ENCODE data around the gene CTU1.

The CTU1 gene

GRCh38 chr19:51121257-51121656 is 13.0 kb upstream of the CTU1 start:
- no peak overlapping the region for H3K9ac ChIP-seq (ENCODE audit: low read depth, low read length)
- H3K4me3 ChIP-seq (ENCODE audit: low read depth in 1 of 2, low read length in 2 of 2), result no peak overlapping the region
- ATAC-seq (ENCODE audit: insufficient read depth, low read depth), result no peak
- no peak overlapping the region for H2AFZ ChIP-seq (ENCODE audit: low read depth, low read length)
- no peak overlapping the region for H3K27ac ChIP-seq (ENCODE audit: low read length)
- no peak for DNase-seq
- no peak for TF ChIP-seq EZH2 (IDR thresholded peaks at IDR 0.05; ENCODE audit: borderline replicate concordance, low read depth, low read length, severe bottlenecking)
- TF ChIP-seq, protein P1, sequence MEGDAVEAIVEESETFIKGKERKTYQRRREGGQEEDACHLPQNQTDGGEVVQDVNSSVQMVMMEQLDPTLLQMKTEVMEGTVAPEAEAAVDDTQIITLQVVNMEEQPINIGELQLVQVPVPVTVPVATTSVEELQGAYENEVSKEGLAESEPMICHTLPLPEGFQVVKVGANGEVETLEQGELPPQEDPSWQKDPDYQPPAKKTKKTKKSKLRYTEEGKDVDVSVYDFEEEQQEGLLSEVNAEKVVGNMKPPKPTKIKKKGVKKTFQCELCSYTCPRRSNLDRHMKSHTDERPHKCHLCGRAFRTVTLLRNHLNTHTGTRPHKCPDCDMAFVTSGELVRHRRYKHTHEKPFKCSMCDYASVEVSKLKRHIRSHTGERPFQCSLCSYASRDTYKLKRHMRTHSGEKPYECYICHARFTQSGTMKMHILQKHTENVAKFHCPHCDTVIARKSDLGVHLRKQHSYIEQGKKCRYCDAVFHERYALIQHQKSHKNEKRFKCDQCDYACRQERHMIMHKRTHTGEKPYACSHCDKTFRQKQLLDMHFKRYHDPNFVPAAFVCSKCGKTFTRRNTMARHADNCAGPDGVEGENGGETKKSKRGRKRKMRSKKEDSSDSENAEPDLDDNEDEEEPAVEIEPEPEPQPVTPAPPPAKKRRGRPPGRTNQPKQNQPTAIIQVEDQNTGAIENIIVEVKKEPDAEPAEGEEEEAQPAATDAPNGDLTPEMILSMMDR (IDR thresholded peaks at IDR 0.05; ENCODE audit: borderline replicate concordance, extremely low read depth, low read length, poor library complexity, severe bottlenecking), result no peak
- no peaks in the 10 kb centered on the region for H3K79me2 ChIP-seq (ENCODE audit: insufficient read depth, low read length)
- H3K4me2 ChIP-seq (ENCODE audit: insufficient read depth, low read length), result no peak overlapping the region
- H3K4me1 ChIP-seq (ENCODE audit: insufficient read depth, low read length), result no peaks in the 10 kb centered on the region
- H3K9me3 ChIP-seq (ENCODE audit: insufficient read depth, low read length, severe bottlenecking), result no peaks in the 10 kb centered on the region
- H4K20me1 ChIP-seq (ENCODE audit: insufficient read depth, low read length), result no peaks in the 10 kb centered on the region
- no peaks in the 10 kb centered on the region for H3K36me3 ChIP-seq (ENCODE audit: insufficient read depth, low read length)
- peaks cover 3% of the 10 kb centered on the region for H3K27me3 ChIP-seq (ENCODE audit: insufficient read depth, low read length, poor library complexity)

GRCh38 chr19:51120160-51120559 is 12.0 kb upstream of the CTU1 start:
- ATAC-seq (ENCODE audit: insufficient read depth, low read depth) (no peak), DNase-seq (no peak)
- Histone ChIP-seq H3K27me3 (ENCODE audit: insufficient read depth, low read length, poor library complexity) (peaks cover 3% of the 10 kb centered on the region), H3K4me3 (ENCODE audit: low read depth in 1 of 2, low read length in 2 of 2) (no peak overlapping the region), H3K4me1 (ENCODE audit: insufficient read depth, low read length) (no peaks in the 10 kb centered on the region), H4K20me1 (ENCODE audit: insufficient read depth, low read length) (no peaks in the 10 kb centered on the region), H3K79me2 (ENCODE audit: insufficient read depth, low read length) (no peaks in the 10 kb centered on the region), H3K27ac (ENCODE audit: low read length) (no peak overlapping the region), H2AFZ (ENCODE audit: low read depth, low read length) (no peak overlapping the region), H3K4me2 (ENCODE audit: insufficient read depth, low read length) (no peak overlapping the region), H3K36me3 (ENCODE audit: insufficient read depth, low read length) (no peaks in the 10 kb centered on the region), H3K9me3 (ENCODE audit: insufficient read depth, low read length, severe bottlenecking) (no peaks in the 10 kb centered on the region), H3K9ac (ENCODE audit: low read depth, low read length) (no peak overlapping the region)
- TF ChIP-seq, protein P1 (IDR thresholded peaks at IDR 0.05; ENCODE audit: borderline replicate concordance, extremely low read depth, low read length, poor library complexity, severe bottlenecking), result no peak

DNA sequence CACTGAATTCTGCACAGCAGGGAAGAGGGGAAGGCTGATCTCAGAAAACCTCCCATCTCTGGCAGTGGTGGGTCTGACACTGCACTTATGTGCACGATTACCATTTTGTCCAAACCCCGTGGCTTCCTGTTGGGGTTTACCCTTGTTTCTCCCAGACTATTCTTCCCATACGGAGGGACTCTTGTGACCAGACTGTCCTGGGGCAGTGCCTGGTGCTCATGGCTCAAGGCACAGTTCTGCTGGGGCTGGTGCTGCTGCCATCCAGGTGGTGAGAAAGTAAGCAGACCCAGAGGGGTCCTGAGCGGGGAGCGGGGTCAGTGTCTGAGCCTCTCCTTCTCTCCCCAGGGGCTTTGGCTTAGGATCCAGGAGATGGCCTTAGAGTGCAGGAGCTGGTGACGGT is 11.4 kb upstream of the CTU1 start:
- ATAC-seq (ENCODE audit: insufficient read depth, low read depth), result no peak
- no peak overlapping the region for H3K9ac ChIP-seq (ENCODE audit: low read depth, low read length)
- H3K4me3 ChIP-seq (ENCODE audit: low read depth in 1 of 2, low read length in 2 of 2), result no peak overlapping the region
- H3K4me2 ChIP-seq (ENCODE audit: insufficient read depth, low read length), result no peak overlapping the region
- H3K36me3 ChIP-seq (ENCODE audit: insufficient read depth, low read length), result no peaks in the 10 kb centered on the region
- H3K79me2 ChIP-seq (ENCODE audit: insufficient read depth, low read length), result no peaks in the 10 kb centered on the region
- no peaks in the 10 kb centered on the region for H3K9me3 ChIP-seq (ENCODE audit: insufficient read depth, low read length, severe bottlenecking)
- H3K27ac ChIP-seq (ENCODE audit: low read length), result no peak overlapping the region
- H3K4me1 ChIP-seq (ENCODE audit: insufficient read depth, low read length), result no peaks in the 10 kb centered on the region
- H2AFZ ChIP-seq (ENCODE audit: low read depth, low read length), result no peak overlapping the region
- no peaks in the 10 kb centered on the region for H4K20me1 ChIP-seq (ENCODE audit: insufficient read depth, low read length)
- H3K27me3 ChIP-seq (ENCODE audit: insufficient read depth, low read length, poor library complexity), result peaks cover 3% of the 10 kb centered on the region
- TF ChIP-seq, protein P1 (IDR thresholded peaks at IDR 0.05; ENCODE audit: borderline replicate concordance, extremely low read depth, low read length, poor library complexity, severe bottlenecking), result no peak
- no peak for TF ChIP-seq EZH2 (IDR thresholded peaks at IDR 0.05; ENCODE audit: borderline replicate concordance, low read depth, low read length, severe bottlenecking)
- no peak for DNase-seq

- H3K36me3 ChIP-seq (ENCODE audit: insufficient read depth, low read length), result no peaks in the 10 kb centered on the region
- no peak overlapping the region for H3K9ac ChIP-seq (ENCODE audit: low read depth, low read length)
- H2AFZ ChIP-seq (ENCODE audit: low read depth, low read length), result no peak overlapping the region
- H3K4me2 ChIP-seq (ENCODE audit: insufficient read depth, low read length), result no peak overlapping the region
- no peaks in the 10 kb centered on the region for H3K4me1 ChIP-seq (ENCODE audit: insufficient read depth, low read length)
- H3K9me3 ChIP-seq (ENCODE audit: insufficient read depth, low read length, severe bottlenecking), result no peaks in the 10 kb centered on the region
- no peaks in the 10 kb centered on the region for H4K20me1 ChIP-seq (ENCODE audit: insufficient read depth, low read length)
- TF ChIP-seq, protein P1 (IDR thresholded peaks at IDR 0.05; ENCODE audit: borderline replicate concordance, extremely low read depth, low read length, poor library complexity, severe bottlenecking), result no peak
- TF ChIP-seq EZH2 (IDR thresholded peaks at IDR 0.05; ENCODE audit: borderline replicate concordance, low read depth, low read length, severe bottlenecking), result no peak
- no peak overlapping the region for H3K27ac ChIP-seq (ENCODE audit: low read length)
- no peak for DNase-seq
- H3K27me3 ChIP-seq (ENCODE audit: insufficient read depth, low read length, poor library complexity), result peaks cover 6% of the 10 kb centered on the region
- H3K4me3 ChIP-seq (ENCODE audit: low read depth in 1 of 2, low read length in 2 of 2), result no peak overlapping the region
- no peaks in the 10 kb centered on the region for H3K79me2 ChIP-seq (ENCODE audit: insufficient read depth, low read length)
- ATAC-seq (ENCODE audit: insufficient read depth, low read depth), result no peak
Measured at GRCh38 chr19:51119101-51119500, 10.9 kb upstream of the CTU1 start.
